ENCODE data around the gene TBCD.

Gene TBCD

DNA sequence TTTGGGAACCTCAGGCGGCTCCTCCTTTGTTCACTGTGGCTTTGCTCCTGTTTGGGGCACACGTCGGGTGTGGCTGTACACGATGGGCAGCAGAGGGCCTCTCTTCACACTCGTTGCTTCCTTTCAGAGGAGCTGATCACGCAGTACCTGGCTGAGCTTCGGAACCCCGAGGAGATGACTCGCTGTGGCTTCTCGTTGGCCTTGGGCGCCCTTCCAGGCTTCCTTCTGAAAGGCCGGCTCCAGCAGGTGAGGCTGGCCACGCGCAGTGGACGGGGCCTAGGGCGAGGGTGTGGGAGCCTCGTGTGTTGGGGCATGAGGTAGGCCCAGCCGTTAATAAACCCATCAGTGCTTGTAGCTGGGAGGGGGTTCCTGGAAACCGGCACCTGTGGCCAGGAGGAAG is 172.9 kb downstream of the TBCD start:
- H3K4me3 ChIP-seq = no peak overlapping the region
- H3K9ac ChIP-seq = peak overlapping the region in 3 of 11 experiments; percentile 18 to 65 (median 21); a peak in 4 of 22 replicates
- H3K4me2 ChIP-seq = peak overlapping the region in 5 of 11 experiments; percentile 79 to 90 (median 87); a peak in 8 of 22 replicates
- peaks cover 6 to 60% (median 44%) of the 10 kb centered on the region in 10 experiments for H3K4me1 ChIP-seq
- no peak for TF ChIP-seq Cebpa-rat (IDR thresholded peaks at IDR 0.05)
- no peaks in the 10 kb centered on the region for H3K9me3 ChIP-seq (replicated peaks in 1 of 11)
- H3K27me3 ChIP-seq = no peaks in the 10 kb centered on the region
- peaks cover 56 to 100% (median 87%) of the 10 kb centered on the region in 11 experiments for H3K36me3 ChIP-seq
- peak overlapping the region in 4 of 11 experiments; percentile 40 to 60 (median 48); a peak in 7 of 22 replicates for H3K27ac ChIP-seq
- H4K20me1 ChIP-seq = peaks cover 0 to 86% (median 15%) of the 10 kb centered on the region in 11 experiments; a peak in 17 of 22 replicates

DNA sequence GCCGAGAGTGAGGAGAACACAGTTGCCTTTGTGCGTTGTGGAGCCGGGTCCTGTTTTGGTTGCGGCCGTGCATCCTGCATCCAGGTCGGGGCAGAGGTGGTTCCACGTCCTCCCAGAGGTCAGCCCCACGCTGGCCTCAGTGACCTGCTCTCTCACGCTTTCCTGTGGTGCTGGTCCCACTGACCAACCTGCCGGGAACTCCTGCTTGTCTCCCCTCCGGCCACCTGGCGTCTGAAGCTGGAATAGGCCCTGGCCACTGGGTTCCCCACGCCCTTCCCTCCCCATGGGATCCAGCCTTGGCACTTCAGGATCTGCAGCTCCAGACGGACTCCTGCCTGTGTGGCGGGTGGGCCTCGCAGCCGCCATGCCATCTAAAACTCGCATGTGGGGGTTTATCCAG is 173.5 kb downstream of the TBCD start:
- no peak overlapping the region for H3K4me3 ChIP-seq
- H3K27ac ChIP-seq = peak overlapping the region in 4 of 11 experiments; percentile 40 to 60 (median 48); a peak in 7 of 22 replicates
- peaks cover 62 to 100% (median 87%) of the 10 kb centered on the region in 11 experiments for H3K36me3 ChIP-seq
- H4K20me1 ChIP-seq = peaks cover 0 to 86% (median 15%) of the 10 kb centered on the region in 11 experiments; a peak in 17 of 22 replicates
- H3K9ac ChIP-seq = peak overlapping the region in 4 of 11 experiments; percentile 18 to 65 (median 26); a peak in 6 of 22 replicates
- H3K9me3 ChIP-seq (replicated peaks in 1 of 11) = no peaks in the 10 kb centered on the region
- peak overlapping the region in 6 of 11 experiments; percentile 3 to 90 (median 82); a peak in 2 of 22 replicates for H3K4me2 ChIP-seq
- TF ChIP-seq Cebpa-rat (IDR thresholded peaks at IDR 0.05) = no peak
- no peaks in the 10 kb centered on the region for H3K27me3 ChIP-seq
- peaks cover 6 to 57% (median 44%) of the 10 kb centered on the region in 10 experiments for H3K4me1 ChIP-seq

DNA sequence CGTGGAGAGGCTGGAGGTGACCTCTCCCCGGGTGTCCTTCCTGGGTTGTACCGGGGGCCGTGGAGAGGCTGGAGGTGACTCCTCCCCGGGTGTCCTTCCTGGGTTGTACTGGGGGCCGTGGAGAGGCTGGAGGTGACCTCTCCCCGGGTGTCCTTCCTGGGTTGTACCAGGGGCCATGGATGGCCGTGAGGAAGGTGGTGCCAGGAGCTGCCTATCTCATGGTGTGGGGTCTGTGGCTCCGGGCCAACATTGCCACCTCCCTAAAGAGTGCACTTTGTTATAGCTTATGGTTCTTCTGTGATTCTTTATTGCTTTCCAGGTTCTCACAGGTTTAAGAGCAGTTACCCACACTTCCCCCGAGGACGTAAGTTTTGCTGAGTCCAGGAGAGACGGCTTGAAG is 174.2 kb downstream of the TBCD start:
- Histone ChIP-seq H3K9ac (0 out of 22 replicates have a peak overlapping the region, but pooled peaks of 1 of the 11 experiments have one; percentile 21), H3K4me2 (peak overlapping the region in 6 of 11 experiments; percentile 13 to 88 (median 26); a peak in 7 of 22 replicates), H3K4me1 (peaks cover 6 to 57% (median 44%) of the 10 kb centered on the region in 10 experiments), H3K4me3 (no peak overlapping the region), H3K9me3 (replicated peaks in 1 of 11) (no peaks in the 10 kb centered on the region), H4K20me1 (peaks cover 0 to 87% (median 15%) of the 10 kb centered on the region in 11 experiments; a peak in 17 of 22 replicates), H3K27me3 (no peaks in the 10 kb centered on the region), H3K36me3 (peaks cover 69 to 100% (median 87%) of the 10 kb centered on the region in 11 experiments), H3K27ac (peak overlapping the region in 2 of 11 experiments; percentile 51 to 60; a peak in 5 of 22 replicates)
- no peak for TF ChIP-seq Cebpa-rat (IDR thresholded peaks at IDR 0.05)

DNA sequence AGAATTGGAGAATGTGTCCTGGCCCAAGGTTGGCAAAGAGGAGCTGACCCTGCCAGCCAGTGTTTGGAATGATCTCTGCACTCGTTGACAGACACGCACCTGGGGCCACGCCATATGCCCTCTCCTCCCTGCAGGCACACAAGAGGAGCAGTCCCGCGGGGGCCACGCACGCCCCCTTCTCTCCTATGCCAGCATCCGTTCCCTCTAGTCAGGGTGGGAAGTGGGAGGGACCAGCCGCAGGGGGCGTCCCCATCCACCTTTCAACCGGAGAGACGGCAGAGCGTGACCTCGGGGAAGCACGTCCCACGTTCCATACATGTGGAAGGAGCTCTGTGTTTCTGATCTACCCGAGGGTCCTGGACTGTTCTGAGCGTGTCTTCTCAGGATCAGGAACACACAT is 174.9 kb downstream of the TBCD start:
- Histone ChIP-seq H3K9me3 (replicated peaks in 1 of 11) (no peaks in the 10 kb centered on the region), H3K9ac (0 out of 22 replicates have a peak overlapping the region, but pooled peaks of 1 of the 11 experiments have one; percentile 21), H3K27ac (peak overlapping the region in 1 of 11 experiments; percentile 51; a peak in 4 of 22 replicates), H4K20me1 (peaks cover 2 to 90% (median 15%) of the 10 kb centered on the region in 11 experiments; a peak in 17 of 22 replicates), H3K36me3 (peaks cover 76 to 100% (median 89%) of the 10 kb centered on the region in 11 experiments), H3K4me1 (peaks cover 6 to 56% (median 44%) of the 10 kb centered on the region in 10 experiments), H3K27me3 (no peaks in the 10 kb centered on the region), H3K4me2 (peak overlapping the region in 7 of 11 experiments; percentile 12 to 88 (median 19); a peak in 12 of 22 replicates), H3K4me3 (no peak overlapping the region)
- no peak for TF ChIP-seq Cebpa-rat (IDR thresholded peaks at IDR 0.05)

DNA sequence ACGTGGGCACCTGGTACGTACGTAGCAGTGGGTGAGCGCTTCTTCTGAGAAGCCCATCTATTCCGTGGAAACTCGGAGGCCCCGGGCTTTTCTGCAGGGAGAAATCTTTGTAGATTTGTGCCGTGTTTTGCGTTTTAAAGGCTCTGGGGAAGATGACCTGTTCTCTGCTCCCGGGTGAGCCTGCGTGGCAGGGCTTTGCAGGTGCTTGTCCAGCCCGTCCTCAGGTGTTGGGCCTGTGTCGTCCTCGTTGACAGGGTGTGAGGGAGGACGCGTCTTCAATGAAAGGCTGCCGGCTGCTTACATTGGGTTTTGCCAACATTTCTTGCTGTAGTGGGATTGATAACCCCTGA is 175.4 kb downstream of the TBCD start:
- Histone ChIP-seq H3K9me3 (replicated peaks in 1 of 11) (no peaks in the 10 kb centered on the region), H4K20me1 (peaks cover 4 to 96% (median 15%) of the 10 kb centered on the region in 11 experiments; a peak in 17 of 22 replicates), H3K36me3 (peaks cover 79 to 100% (median 89%) of the 10 kb centered on the region in 11 experiments), H3K27ac (0 out of 22 replicates have a peak overlapping the region, but pooled peaks of 1 of the 11 experiments have one; percentile 15), H3K9ac (no peak overlapping the region), H3K4me2 (no peak overlapping the region), H3K27me3 (no peaks in the 10 kb centered on the region), H3K4me1 (peaks cover 6 to 51% (median 43%) of the 10 kb centered on the region in 10 experiments), H3K4me3 (no peak overlapping the region)
- TF ChIP-seq Cebpa-rat (IDR thresholded peaks at IDR 0.05) = no peak

DNA sequence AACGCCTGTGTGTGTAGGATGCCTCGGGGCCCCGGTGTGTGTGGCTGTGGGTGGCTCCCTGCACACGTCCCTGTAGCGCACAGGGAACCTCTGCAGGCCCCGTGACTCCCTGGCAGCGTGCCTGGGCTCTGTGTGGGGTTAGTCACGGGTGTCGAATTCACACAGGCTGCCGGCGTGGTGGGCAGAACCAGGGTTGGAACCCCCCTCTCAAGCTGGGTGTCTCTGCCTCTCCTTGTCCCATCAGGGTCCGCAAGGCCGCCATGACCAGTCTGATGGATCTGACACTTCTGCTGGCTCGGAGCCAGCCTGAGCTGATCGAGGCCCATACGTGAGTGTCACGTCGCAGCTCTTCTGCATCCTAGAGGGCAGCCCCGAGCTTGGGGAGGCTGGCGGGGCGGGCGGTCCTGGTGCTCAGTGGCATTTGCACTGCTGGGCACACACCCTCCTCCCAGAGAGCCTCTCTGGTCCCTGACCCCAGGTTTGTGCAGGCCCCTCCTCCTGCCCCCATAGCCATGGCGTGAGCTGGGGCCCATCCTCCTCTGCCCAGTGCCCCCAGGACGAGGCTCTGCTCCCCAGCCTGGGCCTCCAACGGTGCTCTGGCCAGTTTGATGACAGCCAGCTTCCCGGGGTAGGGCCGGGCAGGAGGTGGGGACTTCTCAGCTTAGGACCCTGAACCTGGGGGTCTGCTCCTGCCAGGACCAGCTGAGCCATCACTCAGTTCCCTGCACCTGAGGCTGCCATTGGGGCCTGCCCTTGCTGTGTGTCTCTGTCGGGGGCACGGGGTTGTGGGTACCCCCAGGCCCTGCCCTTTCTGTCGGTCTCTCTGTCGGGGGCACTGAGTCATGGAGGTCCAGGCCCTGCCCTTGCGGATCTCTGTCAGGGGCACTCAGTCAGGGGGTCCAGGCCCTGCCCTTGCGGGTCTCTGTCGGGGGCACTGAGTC is 176.1 kb downstream of the TBCD start:
- no peaks in the 10 kb centered on the region for H3K27me3 ChIP-seq
- 0 out of 22 replicates have a peak overlapping the region, but pooled peaks of 1 of the 11 experiments have one; percentile 15 for H3K27ac ChIP-seq
- no peak for TF ChIP-seq Cebpa-rat (IDR thresholded peaks at IDR 0.05)
- H4K20me1 ChIP-seq = peaks cover 4 to 97% (median 15%) of the 10 kb centered on the region in 11 experiments; a peak in 15 of 22 replicates
- H3K4me2 ChIP-seq = no peak overlapping the region
- H3K4me1 ChIP-seq = peaks cover 6 to 44% (median 37%) of the 10 kb centered on the region in 10 experiments
- no peak overlapping the region for H3K9ac ChIP-seq
- H3K36me3 ChIP-seq = peaks cover 86 to 100% (median 89%) of the 10 kb centered on the region in 11 experiments
- H3K4me3 ChIP-seq = no peak overlapping the region
- no peaks in the 10 kb centered on the region for H3K9me3 ChIP-seq (replicated peaks in 1 of 11)

DNA sequence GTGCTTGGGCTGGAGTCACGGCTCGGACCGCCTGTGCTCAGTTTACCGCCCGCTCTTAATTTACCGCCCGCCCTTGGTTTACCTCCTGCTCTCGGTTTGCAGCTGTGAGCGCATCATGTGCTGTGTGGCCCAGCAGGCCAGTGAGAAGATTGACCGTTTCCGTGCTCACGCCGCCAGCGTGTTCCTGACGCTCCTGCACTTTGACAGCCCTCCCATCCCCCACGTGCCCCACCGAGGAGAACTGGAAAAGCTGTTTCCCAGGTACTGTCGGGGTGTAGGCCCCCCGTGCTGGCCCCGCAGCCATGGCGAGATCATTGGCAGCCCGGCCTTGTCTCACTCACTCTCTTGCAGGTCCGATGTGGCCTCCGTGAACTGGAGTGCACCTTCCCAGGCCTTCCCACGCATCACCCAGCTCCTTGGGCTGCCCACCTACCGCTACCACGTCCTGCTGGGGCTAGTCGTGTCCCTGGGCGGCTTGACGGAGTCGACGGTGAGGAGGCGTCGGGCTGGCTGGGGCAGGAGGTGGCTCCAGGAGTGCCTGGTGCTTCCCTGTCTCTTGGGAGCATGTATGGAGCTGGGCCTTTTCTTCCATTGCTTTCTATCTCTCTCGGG is 177.3 kb downstream of the TBCD start:
- no peak for TF ChIP-seq Cebpa-rat (IDR thresholded peaks at IDR 0.05)
- Histone ChIP-seq H3K4me2 (no peak overlapping the region), H3K9ac (no peak overlapping the region), H3K36me3 (peaks cover 96 to 100% (median 99%) of the 10 kb centered on the region in 11 experiments), H3K27me3 (no peaks in the 10 kb centered on the region), H3K9me3 (replicated peaks in 1 of 11) (no peaks in the 10 kb centered on the region), H3K4me3 (no peak overlapping the region), H3K4me1 (peaks cover 0 to 32% (median 26%) of the 10 kb centered on the region in 10 experiments; a peak in 17 of 20 replicates), H3K27ac (no peak overlapping the region), H4K20me1 (peaks cover 0 to 94% (median 9%) of the 10 kb centered on the region in 11 experiments; a peak in 10 of 22 replicates)

DNA sequence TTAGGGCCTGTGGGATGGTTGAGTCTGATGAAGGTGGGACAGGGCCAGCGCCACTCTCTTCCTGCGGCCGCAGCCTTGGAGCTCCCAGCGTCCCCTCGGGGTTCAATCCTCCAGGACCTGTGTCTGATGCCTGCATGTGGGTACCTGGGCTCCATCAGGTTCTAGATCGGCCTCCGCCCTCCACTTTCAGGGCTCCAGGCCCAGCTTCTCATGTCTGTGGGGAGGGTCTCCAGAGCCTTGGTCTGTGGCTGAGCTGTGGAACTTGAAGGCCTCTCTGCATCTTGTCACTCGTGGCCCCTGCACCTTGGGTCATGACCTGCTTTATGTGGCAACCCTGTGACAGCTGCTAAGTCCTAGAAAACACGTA is 177.8 kb downstream of the TBCD start:
- TF ChIP-seq Cebpa-rat (IDR thresholded peaks at IDR 0.05) = no peak
- Histone ChIP-seq H3K27me3 (no peaks in the 10 kb centered on the region), H3K9ac (no peak overlapping the region), H4K20me1 (peaks cover 0 to 92% (median 9%) of the 10 kb centered on the region in 11 experiments; a peak in 10 of 22 replicates), H3K4me3 (no peak overlapping the region), H3K27ac (no peak overlapping the region), H3K4me2 (no peak overlapping the region), H3K36me3 (peaks cover 96 to 100% (median 99%) of the 10 kb centered on the region in 11 experiments), H3K9me3 (replicated peaks in 1 of 11) (no peaks in the 10 kb centered on the region), H3K4me1 (peaks cover 0 to 27% (median 20%) of the 10 kb centered on the region in 10 experiments; a peak in 16 of 20 replicates)

Data from BLaER1 treated with 17β-estradiol and CSF1 and Interleukin-3, amounts not matched to agents 10 nM and 100 nM (cell line).